Heart left ventricle (tissue), 16 donors: ENCODE measurements around the gene ENPP6. TPM values are rescaled to one million over a fixed set of nuclear protein-coding genes. Genes with fewer than 3 reads are reported as not detected.
A peak's percentile ranks its signal among the peaks of the same experiment; 100 is the strongest.

Experiments
- ATAC-seq, 4 donors: fragments of 200-7000 bp; cut with Tn5 transposase; one replicate each; pipeline ENCODE4 v1.9.1; 2020 to 2022; ENCODE audit warnings: moderate library complexity in 4 of 4, mild to moderate bottlenecking in 3 of 4, moderate number of reproducible peaks in 1 of 4
- DNase-seq, 5 donors: peaks; one replicate each; pipeline ENCODE4 v3.0.0-alpha.2; 2020
- H3K27ac ChIP-seq, 12 donors: fragments of 200-600 bp; sonication (generic) in 4 of 12; one replicate each; pipeline versions ENCODE4 v1.5.0 to v1.8.0; 2016 to 2022; ENCODE audit warnings: mild to moderate bottlenecking in 2 of 12
- H3K27me3 ChIP-seq, 9 donors: fragments of 200-600 bp; sonication (generic) in 2 of 9; one replicate each; pipeline versions ENCODE4 v1.5.1 to v1.8.0; 2016 to 2022; ENCODE audit warnings: mild to moderate bottlenecking in 3 of 9
- H3K36me3 ChIP-seq, 9 donors: fragments of 200-600 bp; sonication (generic) in 2 of 9; one replicate each; pipeline versions ENCODE4 v1.5.0 to v1.8.0; 2018 to 2022; ENCODE audit warnings: mild to moderate bottlenecking in 2 of 9
- H3K4me1 ChIP-seq, 12 donors: fragments of 200-600 bp; sonication (generic) in 4 of 12; one replicate each; pipeline versions ENCODE4 v1.5.0 to v1.8.0; 2016 to 2022; ENCODE audit warnings: mild to moderate bottlenecking in 3 of 12
- H3K4me3 ChIP-seq, 12 donors: fragments of 200-600 bp; sonication (generic) in 4 of 12; one replicate each; pipeline versions ENCODE4 v1.5.0 to v1.8.0; 2017 to 2022; ENCODE audit warnings: mild to moderate bottlenecking in 9 of 12, moderate library complexity in 4 of 12
- H3K9me3 ChIP-seq, 12 donors: fragments of 200-600 bp; sonication (generic) in 4 of 12; one replicate each; pipeline versions ENCODE4 v1.5.0 to v1.8.0; 2016 to 2022; ENCODE audit warnings: mild to moderate bottlenecking in 1 of 12
- CTCF ChIP-seq, 12 donors: fragments of 200-600 bp; sonication (generic) in 4 of 12; IDR thresholded peaks; one replicate each; pipeline versions ENCODE4 v1.5.0 to v1.8.0; 2018 to 2022; ENCODE audit warnings: antibody characterized with exemption in 12 of 12, mild to moderate bottlenecking in 5 of 12
- POLR2A ChIP-seq, 2 donors: fragments of 450-650 bp; IDR thresholded peaks; one replicate each; pipeline ENCODE4 v1.6.1; 2017; ENCODE audit warnings: antibody characterized with exemption in 2 of 2, mild to moderate bottlenecking in 2 of 2, moderate library complexity in 2 of 2
- WGBS, 4 donors: extraction: QIAGEN DNeasy Blood & Tissue Kit in 2 of 4; methylation state at CpG; one replicate each; pipeline versions ENCODE4 v1.1.5 to v1.1.7; 2013 to 2018; 5-methylcytosine and 5-hydroxymethylcytosine counted together
- intact Hi-C, 10 donors: fragments of 100-400 bp; cut with DNase I; formaldehyde crosslinking; loops; one replicate each; pipeline versions ENCODE4 v1.11.1 to v1.14.2; 2022
- polyA plus RNA-seq, 2 donors: library from polyadenylated mRNA; stranded (reverse); fragments of 200-250 nt; gene quantifications; one replicate each; pipeline ENCODE4 v1.2.3, GENCODE V29; 2013
- total RNA-seq, 9 donors: library from RNA; depleted of rRNA in 2 of 9; stranded (reverse); fragments of >200 nt in 2 of 9; fragmentation: NEBNext Ultra II Directional in 3 of 9; extraction: Animal tissue kit (Norgen Biotek cat#: 25700) in 3 of 9; gene quantifications; one replicate each; pipeline versions ENCODE4 v1.1.0 to v1.2.4, GENCODE V29; 2016 to 2023
- donor health status: ischemic (EF 13 %, LVEDD 7.1; RV severe dilation, severe dysfunction).
- donor health status: healthy with polysubstance abuse.
- donor health status: DM: no; HTN: yes; CAD: no.
- donor health status: DM: no; HTN: no; CAD: no.
- donor health status: ischemic (EF 25% LVEDD 6.9; RV normal size, moderate dysfunction).
- donor health status: ischemic (EF 25% LVEDD 5.7; RV mildly dilated, moderate dysfunction).
- donor health status: healthy.
- donor health status: DM: yes; HTN: yes; CAD: no.
- donor health status: ischemic (EF 35%, LVEDD 5.7; RV mildly dilated, moderate dysfunction).
- donor health status: nonischemic (EF 11% LVEDD 7.7; RV severe dilation, severe dysfunction).
- donor health status: DM: yes; HTN: yes; CAD: no.
- donor health status: PGD.
- donor health status: ischemic (EF 29% LVEDD 5.4; RV normal size, mild dysfunction).
- donor health status: nonischemic (EF 23%, LVEDD 6.1; RV moderate dilation, normal function).

Gene ENPP6
- total and polyA plus RNA-seq, 11 donors: 0.03 to 0.35 (median 0.19) TPM; not detected in 2

GRCh38 chr4:184163813-184164212, 53.9 kb downstream of the ENPP6 start:
- Histone ChIP-seq H3K36me3 (no peaks in the 10 kb centered on the region), H3K9me3 (no peaks in the 10 kb centered on the region), H3K4me1 (peaks cover 0 to 7% (median 1%) of the 10 kb centered on the region in 12 donors), H3K4me3 (no peak overlapping the region), H3K27ac (no peak overlapping the region), H3K27me3 (peaks cover 0 to 27% (median 0%) of the 10 kb centered on the region in 9 donors)
- intact Hi-C loops: loop anchor here in 8 of 10 donors (1.0 to 10.0 kb wide), 7 partner anchors 62 to 689 kb away; partner anchors contain the start of gene STOX2 (in 2 of the 8)
- TF ChIP-seq POLR2A (IDR thresholded peaks at IDR 0.05) (no peak), CTCF (IDR thresholded peaks at IDR 0.05) (peak; percentile 47 to 83 (median 70))
- DNase-seq: peak in 4 of 5 donors; percentile 50 to 65 (median 54)
- ATAC-seq: peak; percentile 74 to 90 (median 84)
- 12 to 25% (median 20%) methylated on average over 8 of the region's 8 CpGs for WGBS, 4 donors

GRCh38 chr4:184162596-184162995, 55.1 kb downstream of the ENPP6 start:
- TF ChIP-seq POLR2A (IDR thresholded peaks at IDR 0.05) (no peak), CTCF (IDR thresholded peaks at IDR 0.05) (no peak)
- intact Hi-C loops: loop anchor here in 7 of 10 donors (2.0 to 10.0 kb wide), 6 partner anchors 60 to 688 kb away; partner anchors contain the start of gene STOX2 (in 2 of the 7)
- no peaks in the 10 kb centered on the region for H3K36me3 ChIP-seq

GRCh38 chr4:184157322-184157721, 60.4 kb downstream of the ENPP6 start:
- ATAC-seq: no peak
- H3K4me3 ChIP-seq: no peak overlapping the region

More at GRCh38 chr4:184162596-184162995, 55.1 kb downstream of the ENPP6 start:
- no peak overlapping the region for H3K27ac ChIP-seq
- H3K4me1 ChIP-seq: no peaks in the 10 kb centered on the region
- DNase-seq (no peak), ATAC-seq (no peak)
- H3K9me3 ChIP-seq: no peaks in the 10 kb centered on the region
- H3K27me3 ChIP-seq: peaks cover 0 to 21% (median 0%) of the 10 kb centered on the region in 9 donors
- 89 to 97% (median 95%) methylated on average over 5 of the region's 5 CpGs for WGBS, 4 donors
- no peak overlapping the region for H3K4me3 ChIP-seq

More at GRCh38 chr4:184157322-184157721, 60.4 kb downstream of the ENPP6 start:
- H3K4me1 ChIP-seq: peaks cover 0 to 19% (median 3%) of the 10 kb centered on the region in 12 donors
- no peak for DNase-seq
- no peaks in the 10 kb centered on the region for H3K36me3 ChIP-seq
- intact Hi-C loops: loop anchor here in 1 of 10 donors (10.0 kb wide), 1 partner anchor 123 kb away; no protein-coding TSS in a partner anchor
- H3K27me3 ChIP-seq: no peaks in the 10 kb centered on the region
- 56 to 83% (median 79%) methylated on average over 2 of the region's 2 CpGs for WGBS, 4 donors
- H3K27ac ChIP-seq: no peak overlapping the region
- no peaks in the 10 kb centered on the region for H3K9me3 ChIP-seq
- TF ChIP-seq CTCF (IDR thresholded peaks at IDR 0.05) (no peak), POLR2A (IDR thresholded peaks at IDR 0.05) (no peak)
